GM12878 (cell line): Measurements from ENCODE around the gene TM4SF4. TPM values are rescaled to one million over a fixed set of nuclear protein-coding genes. Genes with fewer than 3 reads are reported as not detected.

ENCODE experiments used
- ATAC-seq: fragments of 200-7000 bp; cut with Tn5 transposase; 3 replicates; pipeline ENCODE4 v1.9.1; 2020; ENCODE audit warnings: mild to moderate bottlenecking, moderate library complexity
- BruUV-seq: library from RNA; stranded (reverse); fragments of 400-500 nt; replicated peaks from 2 replicates; lab custom pipeline; 2021; lab: Mats Ljungman, UMichigan
- CTCF ChIA-PET: fragments of 300-600 bp; sonication (Branson Sonifier 250); formaldehyde crosslinking; extraction: SDS; loops from one replicate; lab custom pipeline; 2021; ENCODE audit warnings: inconsistent platforms; lab: Yijun Ruan, JAX
- POLR2A ChIA-PET: fragments of 350-600 bp; formaldehyde crosslinking; extraction: SDS; loops from one replicate; lab custom pipeline; 2021; ENCODE audit warnings: inconsistent platforms; lab: Charles Lee
- RAD21 ChIA-PET: fragments of 300-600 bp; sonication (Branson Sonifier 250); formaldehyde crosslinking; loops from one replicate; lab custom pipeline; 2023; ENCODE audit warnings: antibody characterized with exemption; ENCODE audit not compliant: unreplicated experiment; lab: Charles Lee
- SMC1A ChIA-PET: fragments of 300-600 bp; sonication (Branson Sonifier 250); formaldehyde crosslinking; loops from one replicate; lab custom pipeline; 2023; ENCODE audit not compliant: unreplicated experiment, uncharacterized antibody; lab: Charles Lee
- DNase-seq: peaks from one replicate; pipeline ENCODE4 v3.0.0-alpha.2; 2011; ENCODE audit warnings: low read depth, low spot score
- FAIRE-seq: peaks from 3 replicates; lab custom pipeline; 2011; peaks lifted over from hg19 to GRCh38; lab: Jason Lieb, UNC
- H2AFZ ChIP-seq: 2 replicates; pipeline ENCODE4 v1.6.0; 2011; ENCODE audit warnings: low read depth, low read length, control low read depth; ENCODE audit not compliant: control insufficient read depth
- H3K27ac ChIP-seq: 2 replicates; pipeline ENCODE4 v1.5.1; 2011; ENCODE audit warnings: control low read depth; ENCODE audit not compliant: control insufficient read depth, insufficient read depth
- H3K27me3 ChIP-seq, 2 experiments: replicated peaks in 1 of 2; 2 replicates each; pipeline versions ENCODE4 v1.6.0 to v1.6.1; 2011; ENCODE audit warnings: low read length in 1 of 2; ENCODE audit not compliant: control insufficient read depth in 2 of 2, insufficient read depth in 2 of 2
- H3K36me3 ChIP-seq, 2 experiments: 2 replicates each; pipeline ENCODE4 v1.5.1; 2011; ENCODE audit warnings: low read length in 1 of 2; ENCODE audit not compliant: control insufficient read depth in 2 of 2, insufficient read depth in 2 of 2
- H3K4me1 ChIP-seq: 2 replicates; pipeline ENCODE4 v1.6.1; 2011; ENCODE audit warnings: mild to moderate bottlenecking, low read length, moderate library complexity, mixed read lengths; ENCODE audit not compliant: control insufficient read depth, insufficient read depth
- H3K4me2 ChIP-seq: 2 replicates; pipeline ENCODE4 v1.6.0; 2011; ENCODE audit warnings: control low read depth; ENCODE audit not compliant: control insufficient read depth, insufficient read depth
- H3K4me3 ChIP-seq: fragments of 200-600 bp; sonication (generic); 2 replicates; pipeline ENCODE4 v1.5.1; 2016
- H3K79me2 ChIP-seq: 2 replicates; pipeline ENCODE4 v1.6.0; 2011; ENCODE audit warnings: low read length; ENCODE audit not compliant: control insufficient read depth, insufficient read depth
- H3K9ac ChIP-seq: 2 replicates; pipeline ENCODE4 v1.8.0; 2011; ENCODE audit warnings: low read length, control low read depth, mixed read lengths; ENCODE audit not compliant: control insufficient read depth, insufficient read depth
- H3K9me3 ChIP-seq: replicated peaks from 3 replicates; pipeline ENCODE4 v1.5.1; 2011; ENCODE audit warnings: mild to moderate bottlenecking, low read length; ENCODE audit not compliant: control insufficient read depth, insufficient read depth
- H4K20me1 ChIP-seq: 2 replicates; pipeline ENCODE4 v1.6.0; 2011; ENCODE audit not compliant: control insufficient read depth, insufficient read depth
- EGR1 ChIP-seq, 2 experiments: IDR thresholded peaks; 1 replicate in 1 of 2; 2 replicates in 1 of 2; pipeline ENCODE4 v1.6.1; 2011 to 2012; ENCODE audit warnings: low read depth in 2 of 2, low read length in 2 of 2, borderline replicate concordance in 1 of 2, mild to moderate bottlenecking in 1 of 2, moderate library complexity in 1 of 2
- FOXM1 ChIP-seq: IDR thresholded peaks from 2 replicates; pipeline ENCODE4 v1.6.1; 2012; ENCODE audit warnings: low read depth, mild to moderate bottlenecking, inconsistent platforms, low read length, moderate library complexity
- GABPA ChIP-seq: IDR thresholded peaks from 2 replicates; pipeline ENCODE4 v1.6.1; 2014; ENCODE audit warnings: antibody characterized with exemption, low read depth, mild to moderate bottlenecking, inconsistent platforms
- NR2C2 ChIP-seq: IDR thresholded peaks from 2 replicates; pipeline ENCODE4 v1.6.1; 2011; ENCODE audit warnings: borderline replicate concordance, low read depth; ENCODE audit not compliant: control insufficient read depth, insufficient read length
- TARDBP ChIP-seq: IDR thresholded peaks from 2 replicates; pipeline ENCODE4 v1.6.1; 2016; ENCODE audit warnings: borderline replicate concordance
- ZNF24 ChIP-seq: fragments of 450-650 bp; IDR thresholded peaks from 2 replicates; pipeline ENCODE4 v1.6.1; 2017; ENCODE audit warnings: antibody characterized with exemption, mild to moderate bottlenecking
- ZNF384 ChIP-seq: IDR thresholded peaks from 2 replicates; pipeline ENCODE4 v1.6.1; 2012; ENCODE audit warnings: low read depth, mild to moderate bottlenecking, low read length, improper control_type of control experiment, borderline replicate concordance
- WGBS: methylation state at CpG from one replicate; pipeline ENCODE4 v1.1.6; 2016; ENCODE audit warnings: low lambda C conversion rate; ENCODE audit not compliant: insufficient replicate concordance, insufficient coverage; ENCODE audit errors: missing lambda C conversion rate; 5-methylcytosine and 5-hydroxymethylcytosine counted together
- in situ Hi-C: fragments of 300-500 bp; cut with MboI; formaldehyde crosslinking; loops from 9 replicates; pipeline ENCODE4 v1.14.3; 2018; ENCODE audit warnings: mixed read lengths
- intact Hi-C: fragments of 100-400 bp; cut with micrococcal nuclease; formaldehyde crosslinking; loops from one replicate; pipeline ENCODE4 v1.14.2; 2022; ENCODE audit not compliant: unreplicated experiment
- polyA plus RNA-seq, 11 experiments: library from polyadenylated mRNA; depleted of rRNA in 4 of 11; unstranded in 6 of 11; stranded (reverse) in 5 of 11; fragments of >200 nt; fragmentation: Nextera tagmentation in 4 of 11; fragmentation: Illumina TruSeq in 1 of 11; extraction: Ambion mirVana in 4 of 11; extraction: Trizol in 1 of 11; gene quantifications; 1 replicate in 1 of 11; 2 replicates in 10 of 11; pipeline versions ENCODE4 v1.2.1 to v1.2.3, GENCODE V29; 2011 to 2016; ENCODE audit warnings: inconsistent platforms in 2 of 11, missing spikeins in 2 of 11, low read depth in 1 of 11
- total RNA-seq, 4 experiments: library from RNA; depleted of rRNA in 3 of 4; stranded (reverse); fragments of >200 nt in 3 of 4; fragmentation: Illumina TruSeq in 1 of 4; extraction: Trizol in 1 of 4; gene quantifications; 2 replicates each; pipeline versions ENCODE4 v1.2.1 to v1.2.3, GENCODE V29; 2013 to 2021

The TM4SF4 gene
- total and polyA plus RNA-seq, 10 of the 15 experiments (the other 5 are each of a cell fraction or from before 2014, with no cell fraction given), result 0.06 to 1.3 TPM; not detected in 8

- Histone ChIP-seq H3K79me2 (no peaks in the 10 kb centered on the region), H3K4me1 (no peaks in the 10 kb centered on the region), H3K27ac (no peak overlapping the region), H3K9me3 (no peaks in the 10 kb centered on the region), H3K4me3 (no peak overlapping the region), H4K20me1 (no peaks in the 10 kb centered on the region), H3K4me2 (no peak overlapping the region), H2AFZ (no peak overlapping the region), H3K9ac (no peak overlapping the region), H3K36me3 (no peaks in the 10 kb centered on the region), H3K27me3 (no peaks in the 10 kb centered on the region; a peak in 1 of 4 replicates)
- no TSS peak for BruUV-seq
- no peak for TF ChIP-seq GABPA
- TF ChIP-seq EGR1 (IDR thresholded peaks at IDR 0.05; ENCODE audit: borderline replicate concordance in 1 of 2, low read depth in 2 of 2, low read length in 2 of 2), result no peak
- TF ChIP-seq TARDBP, result no peak
- no peak for TF ChIP-seq ZNF384
- TF ChIP-seq FOXM1, result no peak
- no peak for TF ChIP-seq NR2C2
- TF ChIP-seq ZNF24, result no peak
- FAIRE-seq, result no peak
- ATAC-seq, result no peak
- 47% methylated on average over 6 of the region's 6 CpGs for WGBS
- SMC1A ChIA-PET, result interaction anchor here (0.7 to 1.5 kb wide), 7 partner anchors 10 to 313 kb away, joined by 3 to 6 read pairs (median 3); no protein-coding TSS in a partner anchor
- no peak for DNase-seq
- intact Hi-C loops (loop anchor here (1.0 kb wide), 2 partner anchors 276 to 313 kb away; no protein-coding TSS in a partner anchor), in situ Hi-C loops (no loop called here)
- POLR2A ChIA-PET, result no interaction called here
- CTCF ChIA-PET, result interaction anchor here (0.6 to 3.2 kb wide), 12 partner anchors 9 to 313 kb away, joined by 3 to 27 read pairs (median 3); no protein-coding TSS in a partner anchor
- RAD21 ChIA-PET, result interaction anchor here (0.6 to 3.4 kb wide), 4 partner anchors 18 to 313 kb away, joined by 3 to 17 read pairs (median 4); no protein-coding TSS in a partner anchor
Measured at GRCh38 chr3:149494759-149495580, 20.5 kb downstream of the TM4SF4 start.
